ENCODE results near the gene EBF4.
"Not testable (repeated sequence)": the region's sequence is repeated elsewhere in the genome, so short reads cannot be mapped to it uniquely, and the experiment has no call there.

The EBF4 gene

GRCh38 chr20:2760297-2760951 lies 67.8 kb downstream of the EBF4 start:
- DNase-seq: no peak

- DNase-seq: no peak
Observed at GRCh38 chr20:2760952-2761305, 68.3 kb downstream of the EBF4 start.

DNA sequence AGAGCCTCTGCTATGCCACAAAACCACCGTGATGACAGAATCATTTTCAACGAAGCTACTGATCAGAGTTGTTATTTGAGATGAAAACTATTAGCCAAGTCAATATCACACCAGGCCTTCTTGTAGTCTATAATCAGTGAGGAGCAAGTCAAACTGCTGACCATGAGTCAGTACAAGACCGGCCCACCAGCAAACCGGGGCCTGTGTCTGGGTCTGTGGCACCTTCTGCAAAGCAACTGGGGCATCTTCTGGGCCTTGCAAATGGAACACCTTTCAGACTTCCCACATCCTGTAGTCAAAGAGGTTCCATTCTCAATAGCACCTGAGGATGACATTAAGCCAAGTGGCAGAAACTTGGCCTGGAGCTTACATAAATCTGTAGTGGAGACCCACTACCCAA lies 69.3 kb downstream of the EBF4 start:
- no peak for DNase-seq

DNA sequence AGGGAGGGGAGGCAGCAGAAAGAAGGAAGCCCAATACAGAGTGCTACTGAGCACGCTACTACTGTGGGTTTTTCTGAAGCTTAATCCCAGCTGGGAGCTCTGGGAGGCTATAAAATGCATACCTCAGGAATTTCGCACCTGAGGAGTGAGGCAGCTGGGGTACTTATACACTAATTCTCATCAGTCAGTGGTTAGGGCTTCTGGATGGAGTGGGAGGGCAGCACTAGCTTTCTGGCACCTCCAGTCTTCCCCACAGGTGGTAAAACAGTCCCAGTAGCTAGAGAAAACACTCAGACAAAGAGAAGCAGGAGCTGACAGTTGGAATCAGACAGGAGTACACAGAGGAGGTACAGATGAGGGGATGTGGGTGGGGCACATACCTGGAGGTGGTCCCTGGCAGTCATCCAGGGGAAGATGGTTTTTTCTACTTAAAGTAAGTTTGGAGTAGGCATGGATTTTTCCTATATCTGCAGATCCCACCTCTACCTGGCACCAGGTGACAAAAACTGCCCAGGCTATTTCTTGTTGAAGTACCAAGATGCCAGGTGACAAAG lies 70.1 kb downstream of the EBF4 start:
- no peak for DNase-seq

DNA sequence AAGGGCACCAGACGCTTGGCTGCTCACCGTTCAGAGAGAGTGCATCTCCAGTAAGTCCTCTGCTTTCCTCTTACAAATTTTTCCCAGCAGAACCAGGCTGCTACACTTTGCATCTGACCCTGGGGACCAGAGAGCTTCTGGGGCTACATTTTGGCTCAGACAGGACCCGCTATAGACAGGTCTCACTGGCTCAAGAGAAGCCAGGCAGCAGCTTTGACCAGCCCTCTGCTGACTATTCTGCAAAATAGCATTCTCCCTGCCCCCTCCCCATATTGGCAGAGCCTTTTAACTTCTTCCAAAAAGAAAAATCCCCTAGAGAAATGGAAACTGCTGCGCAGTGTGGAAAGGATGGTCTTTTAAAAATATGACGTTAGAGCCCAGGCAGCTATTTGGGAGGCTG lies 70.6 kb downstream of the EBF4 start:
- DNase-seq: no peak

DNA sequence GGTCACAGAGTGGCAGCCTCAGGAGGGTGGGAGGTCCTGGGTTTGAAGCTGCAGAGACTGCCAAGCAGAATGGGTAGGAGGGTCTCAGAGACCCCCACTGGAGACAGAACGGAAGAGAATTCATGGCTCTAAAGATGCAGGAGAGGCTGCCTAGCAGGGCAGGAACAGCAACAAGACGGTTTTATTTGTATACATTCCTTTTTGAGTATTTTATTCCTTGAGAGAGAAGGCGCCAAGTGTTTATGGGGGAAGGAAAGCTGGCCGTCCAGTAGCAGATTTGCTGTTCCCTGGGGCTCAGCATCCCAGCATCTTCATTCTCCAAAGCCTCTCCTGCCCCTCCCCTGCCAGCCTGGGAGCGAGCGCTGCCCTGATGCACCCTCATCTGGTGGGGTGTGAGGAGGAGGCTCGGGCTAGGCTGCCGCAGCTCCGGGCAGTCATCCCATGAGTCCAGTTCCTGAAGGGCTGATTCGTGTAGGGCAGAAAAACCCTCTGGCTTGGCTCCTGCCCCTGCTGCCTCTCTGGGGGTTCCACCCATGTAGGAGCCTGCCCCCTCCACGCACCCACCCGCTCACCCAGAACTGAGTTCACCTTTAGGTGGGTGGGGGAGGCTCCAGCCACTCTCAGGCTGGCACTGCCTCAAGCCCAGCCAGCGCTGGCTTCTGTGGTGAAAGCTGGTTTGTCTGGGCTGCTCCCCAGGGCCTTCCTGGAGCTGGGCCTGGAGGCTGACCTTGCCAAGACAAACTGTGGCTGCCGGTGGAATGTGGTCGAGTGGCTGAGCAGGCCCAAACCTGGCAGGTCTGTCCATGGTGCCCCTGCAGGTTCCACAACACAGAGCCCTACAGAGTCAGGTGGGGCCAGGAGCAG lies 75.4 kb downstream of the EBF4 start:
- DNase-seq: no peak

- DNase-seq: no peak
Observed at GRCh38 chr20:2768632-2769015, 76.0 kb downstream of the EBF4 start.

GRCh38 chr20:2770091-2770490 lies 77.5 kb downstream of the EBF4 start:
- DNase-seq: not testable (repeated sequence)

- DNase-seq: no peak
Observed at GRCh38 chr20:2771631-2772080, 79.1 kb downstream of the EBF4 start.

GRCh38 chr20:2773812-2774211 lies 81.2 kb downstream of the EBF4 start:
- DNase-seq: no peak

GRCh38 chr20:2775139-2775538 lies 82.6 kb downstream of the EBF4 start:
- DNase-seq: no peak

DNA sequence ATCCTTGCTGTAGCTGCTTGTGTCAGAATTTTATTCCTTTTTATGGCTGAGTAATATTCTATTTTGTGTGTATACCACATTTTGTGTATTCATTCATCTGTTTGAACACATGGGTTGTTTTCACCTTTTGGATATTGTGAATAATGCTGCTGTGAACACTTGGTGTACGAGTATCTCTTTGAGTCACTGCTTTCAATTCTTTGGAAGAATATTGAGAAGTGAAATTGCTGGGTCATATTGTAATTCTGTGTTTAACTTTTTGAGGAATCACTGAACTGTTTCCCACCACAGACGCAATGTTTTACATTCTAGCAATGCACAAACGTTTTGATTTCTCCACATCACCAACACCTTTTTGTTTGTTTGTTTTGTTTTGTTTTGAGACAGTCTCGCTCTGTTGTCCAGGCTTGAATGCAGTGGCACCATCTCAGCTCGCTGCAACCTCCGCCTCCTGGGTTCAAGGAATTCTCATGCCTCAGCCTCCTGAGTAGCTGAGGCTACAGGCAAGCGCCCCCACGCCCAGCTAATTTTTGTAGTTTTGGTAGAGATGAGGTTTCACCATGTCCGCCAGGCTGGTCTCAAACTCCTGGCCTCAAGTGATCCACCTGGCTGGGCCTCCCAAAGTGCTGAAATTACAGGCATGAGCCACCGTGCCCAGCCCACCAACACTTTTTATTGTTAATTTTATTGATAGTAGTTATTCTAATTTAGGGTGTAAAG lies 86.2 kb downstream of the EBF4 start:
- no peak for DNase-seq

DNA sequence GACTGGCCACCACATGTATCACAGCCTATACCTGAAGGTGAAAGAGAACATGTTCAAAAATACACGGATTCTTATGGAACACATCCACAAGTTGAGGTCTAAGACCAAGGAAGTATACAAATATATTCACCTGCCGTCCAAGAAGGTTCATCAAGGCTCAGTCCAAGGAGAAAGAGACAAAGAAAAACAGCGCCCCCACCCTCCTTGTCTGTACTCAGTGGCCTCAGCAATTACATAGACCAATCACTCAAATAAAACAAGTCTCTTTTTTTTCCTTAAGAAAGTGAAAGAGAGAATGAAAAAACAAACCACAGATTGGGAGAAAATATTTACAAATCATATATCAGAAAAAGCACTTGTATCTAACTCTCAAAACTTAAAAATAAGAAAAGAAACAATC lies 88.4 kb downstream of the EBF4 start:
- no peak for DNase-seq

DNA sequence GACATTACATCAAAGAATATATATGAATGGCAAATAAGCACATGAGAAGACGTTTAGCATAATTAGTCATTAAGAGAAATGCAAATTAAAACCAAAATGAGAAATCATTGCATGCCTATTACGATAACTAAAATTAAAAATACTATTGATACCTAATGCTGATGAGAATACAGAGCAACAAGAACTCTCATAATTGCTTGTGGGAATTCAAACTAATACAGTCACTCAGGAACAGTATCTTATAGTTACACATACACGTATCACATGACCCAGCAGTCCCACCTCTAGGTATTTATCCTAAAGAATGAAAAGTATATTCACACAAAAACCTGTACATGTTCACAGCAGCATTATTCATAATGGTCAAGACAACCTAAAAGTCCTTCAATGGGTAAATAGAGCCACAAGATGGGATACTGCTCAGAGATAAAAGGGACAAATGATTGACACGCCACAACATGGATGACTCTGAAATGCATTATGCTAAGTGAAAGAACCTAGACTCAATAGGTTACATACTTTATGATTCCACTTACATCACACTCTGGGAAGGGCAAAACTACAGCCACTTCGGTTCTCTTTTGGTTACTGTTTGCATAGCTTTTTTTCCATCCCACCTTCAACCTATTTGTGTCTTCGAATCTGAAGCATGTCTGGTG lies 91.5 kb downstream of the EBF4 start:
- DNase-seq: no peak

GRCh38 chr20:2793471-2793870 lies 100.9 kb downstream of the EBF4 start:
- DNase-seq: no peak

- DNase-seq: no peak
Observed at GRCh38 chr20:2794202-2794748, 101.7 kb downstream of the EBF4 start.

GRCh38 chr20:2794866-2795447 lies 102.4 kb downstream of the EBF4 start:
- DNase-seq: no peak

- DNase-seq: no peak
Observed at GRCh38 chr20:2795451-2795850, 102.9 kb downstream of the EBF4 start.

- DNase-seq: no peak
Observed at GRCh38 chr20:2796011-2796660, 103.6 kb downstream of the EBF4 start.

DNA sequence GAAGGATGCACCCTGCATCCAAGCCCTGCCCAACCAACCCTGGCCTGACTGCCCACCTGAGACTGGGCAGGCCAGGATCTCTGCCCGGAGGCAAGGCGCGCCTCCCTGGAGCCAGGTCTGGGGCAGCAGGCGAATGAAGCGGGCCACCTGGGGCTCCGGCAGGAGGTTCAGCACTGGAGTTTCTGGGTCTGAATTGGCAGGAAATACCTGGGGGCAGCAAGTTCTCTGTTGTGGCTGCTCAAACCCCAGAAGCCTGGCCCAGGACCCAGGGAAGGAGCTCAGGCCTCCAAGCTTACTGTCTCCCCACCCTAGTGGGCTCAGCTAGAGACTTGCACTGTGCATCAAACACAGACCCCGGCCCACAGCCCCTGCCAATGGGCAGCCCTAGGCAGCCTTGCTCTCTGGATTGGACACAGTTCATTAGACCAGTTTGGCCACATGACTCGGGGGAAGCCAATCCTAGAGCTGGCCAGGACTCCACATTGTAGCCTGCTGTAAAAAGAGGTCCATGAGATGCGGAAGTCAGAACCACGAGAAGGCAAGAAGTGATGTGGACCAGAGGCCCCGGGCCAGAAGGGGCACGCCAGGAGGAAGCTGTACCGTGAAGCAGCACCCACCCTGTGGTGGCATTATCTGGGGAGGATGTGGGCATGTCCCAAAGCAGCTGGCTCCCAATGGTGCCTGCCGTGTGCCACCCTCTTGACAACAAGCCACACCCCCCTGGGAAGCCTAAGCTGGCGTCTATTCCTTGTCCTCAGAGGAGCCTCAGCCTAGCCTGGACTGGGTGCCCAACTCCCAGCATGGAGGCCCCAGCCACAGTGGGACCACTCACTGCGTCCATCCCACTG lies 104.8 kb downstream of the EBF4 start:
- no peak for DNase-seq

Data from inflammatory macrophage treated with lipopolysaccharide for 1 hour (primary cell).